SK-N-SH (cell line): ENCODE data around the gene TEP1. TPM values are rescaled to one million over a fixed set of nuclear protein-coding genes. Genes with fewer than 3 reads are reported as not detected.

Experiments
- CTCF ChIA-PET: fragments of 300-600, 350-600 bp; formaldehyde crosslinking; extraction: SDS; loops from one replicate; lab custom pipeline; 2021; lab: Yijun Ruan, JAX
- POLR2A ChIA-PET: fragments of 350-600 bp; sonication (Branson Sonifier 250); formaldehyde crosslinking; extraction: SDS; loops from one replicate; lab custom pipeline; 2020; ENCODE audit warnings: antibody characterized with exemption, inconsistent platforms; lab: Yijun Ruan, JAX
- DNase-seq: peaks from one replicate; pipeline ENCODE4 v3.0.0; 2012
- H2AFZ ChIP-seq: fragments of 200-600 bp; sonication (generic); 2 replicates; pipeline ENCODE4 v1.8.1; 2016; ENCODE audit warnings: antibody characterized with exemption, mild to moderate bottlenecking, low read depth
- H3F3A ChIP-seq: fragments of 200-600 bp; sonication (generic); replicated peaks from 2 replicates; pipeline ENCODE3; 2016; ENCODE audit warnings: antibody characterized with exemption, mild to moderate bottlenecking; ENCODE audit not compliant: insufficient read depth
- H3K27ac ChIP-seq, 2 experiments: fragments of 200-500 bp in 1 of 2; fragments of 200-600 bp in 1 of 2; sonication (Bioruptor generic) in 1 of 2; sonication (generic), shearing (Covaris generic) in 1 of 2; 2 replicates each; pipeline versions ENCODE4 v1.5.1 to v1.6.1; 2014 to 2016; ENCODE audit warnings: low read depth in 2 of 2, inconsistent platforms in 1 of 2, low read length in 1 of 2, mild to moderate bottlenecking in 1 of 2, mixed read lengths in 1 of 2
- H3K27me3 ChIP-seq: fragments of 200-600 bp; sonication (generic), shearing (Covaris generic); 2 replicates; pipeline ENCODE4 v1.6.1; 2016; ENCODE audit warnings: mixed run types; ENCODE audit not compliant: insufficient read depth
- H3K36me3 ChIP-seq, 2 experiments: fragments of 200-500 bp in 1 of 2; fragments of 200-600 bp in 1 of 2; sonication (Bioruptor generic) in 1 of 2; sonication (generic) in 1 of 2; replicated peaks in 1 of 2; 2 replicates each; pipeline versions ENCODE3 to v1.5.1; 2014 to 2016; ENCODE audit warnings: low read length in 1 of 2, mild to moderate bottlenecking in 1 of 2; ENCODE audit not compliant: insufficient read depth in 2 of 2, control insufficient read depth in 1 of 2
- H3K4me1 ChIP-seq, 2 experiments: fragments of 200-500 bp in 1 of 2; fragments of 200-600 bp in 1 of 2; sonication (Bioruptor generic) in 1 of 2; sonication (generic), shearing (Covaris generic) in 1 of 2; 2 replicates each; pipeline versions ENCODE4 v1.5.1 to v1.6.1; 2014 to 2016; ENCODE audit warnings: low read depth in 1 of 2, low read length in 1 of 2, mixed run types in 1 of 2; ENCODE audit not compliant: insufficient read depth in 2 of 2, control insufficient read depth in 1 of 2
- H3K4me2 ChIP-seq: fragments of 200-600 bp; sonication (generic), shearing (Covaris generic); 2 replicates; pipeline ENCODE4 v1.6.1; 2017; ENCODE audit warnings: mixed run types
- H3K4me3 ChIP-seq, 2 experiments: fragments of 200-500 bp in 1 of 2; fragments of 200-600 bp in 1 of 2; sonication (Bioruptor generic) in 1 of 2; sonication (generic), shearing (Covaris generic) in 1 of 2; 2 replicates each; pipeline versions ENCODE4 v1.5.1 to v1.8.1; 2014 to 2016; ENCODE audit warnings: low read depth in 2 of 2, inconsistent platforms in 1 of 2, low read length in 1 of 2, mild to moderate bottlenecking in 1 of 2, mixed read lengths in 1 of 2, moderate library complexity in 1 of 2
- H3K79me2 ChIP-seq: fragments of 200-600 bp; sonication (generic); 2 replicates; pipeline ENCODE4 v1.8.1; 2017; ENCODE audit warnings: mild to moderate bottlenecking; ENCODE audit not compliant: insufficient read depth
- H3K9ac ChIP-seq: fragments of 200-600 bp; sonication (generic); 2 replicates; pipeline ENCODE4 v1.6.1; 2017; ENCODE audit warnings: mixed run types
- H3K9me2 ChIP-seq: fragments of 200-600 bp; sonication (generic); 2 replicates; pipeline ENCODE4 v1.6.1; 2017; ENCODE audit warnings: mixed run types
- H3K9me3 ChIP-seq: fragments of 200-600 bp; sonication (generic); 2 replicates; pipeline ENCODE4 v1.6.1; 2017; ENCODE audit warnings: mixed run types, mild to moderate bottlenecking, moderate library complexity
- H4K20me1 ChIP-seq: fragments of 200-600 bp; sonication (generic); 2 replicates; pipeline ENCODE4 v1.6.1; 2017; ENCODE audit warnings: mild to moderate bottlenecking, mixed run types; ENCODE audit not compliant: insufficient read depth
- ELF1 ChIP-seq: IDR thresholded peaks from 2 replicates; pipeline ENCODE4 v1.4.0; 2012
- EZH2phosphoT487 ChIP-seq: fragments of 200-600 bp; sonication (generic); IDR thresholded peaks from 2 replicates; pipeline ENCODE4 v1.6.1; 2017; ENCODE audit warnings: low read depth, mixed run types, mild to moderate bottlenecking, antibody characterized with exemption, moderate library complexity, borderline replicate concordance
- FOXJ3 ChIP-seq: sonication (generic); formaldehyde crosslinking; IDR thresholded peaks from 2 replicates; pipeline ENCODE4 v1.5.1; 2020; ENCODE audit warnings: mild to moderate bottlenecking, missing genetic modification reagents
- IRF3 ChIP-seq: fragments of 150-350 bp; IDR thresholded peaks from 2 replicates; pipeline ENCODE4 v1.6.1; 2016; ENCODE audit warnings: mild to moderate bottlenecking, low read depth, low read length
- JUND ChIP-seq: IDR thresholded peaks from 2 replicates; pipeline ENCODE4 v1.4.0; 2012
- MXI1 ChIP-seq: IDR thresholded peaks from 2 replicates; pipeline ENCODE4 v1.6.1; 2012; ENCODE audit warnings: mild to moderate bottlenecking, low read depth, low read length, improper control_type of control experiment
- NFIC ChIP-seq: IDR thresholded peaks from 2 replicates; pipeline ENCODE4 v1.4.0; 2012; ENCODE audit warnings: borderline replicate concordance
- NRF1 ChIP-seq: IDR thresholded peaks from 2 replicates; pipeline ENCODE4 v1.6.1; 2012; ENCODE audit warnings: low read depth, mild to moderate bottlenecking, low read length
- PBX3 ChIP-seq: IDR thresholded peaks from 2 replicates; pipeline ENCODE4; 2012
- REST ChIP-seq: IDR thresholded peaks from 2 replicates; pipeline ENCODE4 v1.6.1; 2012; ENCODE audit warnings: mild to moderate bottlenecking, low read depth, low read length, moderate library complexity
- RFX5 ChIP-seq: IDR thresholded peaks from 2 replicates; pipeline ENCODE4 v1.6.1; 2012; ENCODE audit warnings: mild to moderate bottlenecking, improper control_type of control experiment, low read length
- SIN3A ChIP-seq: IDR thresholded peaks from 2 replicates; pipeline ENCODE4 v1.6.1; 2012; ENCODE audit warnings: low read depth, mild to moderate bottlenecking, low read length, moderate library complexity, borderline replicate concordance
- SMC3 ChIP-seq: IDR thresholded peaks from 2 replicates; pipeline ENCODE4 v1.6.1; 2012; ENCODE audit warnings: low read depth, low read length, improper control_type of control experiment
- TAF1 ChIP-seq: IDR thresholded peaks from 2 replicates; pipeline ENCODE4 v1.6.1; 2012; ENCODE audit warnings: low read depth, mild to moderate bottlenecking, low read length, moderate library complexity, borderline replicate concordance
- TCF12 ChIP-seq: IDR thresholded peaks from 2 replicates; pipeline ENCODE4 v1.4.0; 2012
- TEAD4 ChIP-seq: IDR thresholded peaks from 2 replicates; pipeline ENCODE4 v1.4.0; 2012; ENCODE audit warnings: mild to moderate bottlenecking, borderline replicate concordance; ENCODE audit not compliant: insufficient read depth
- ZBTB33 ChIP-seq: IDR thresholded peaks from 2 replicates; pipeline ENCODE4 v1.4.0; 2012; ENCODE audit warnings: low read depth, borderline replicate concordance
- WGBS: methylation state at CpG from one replicate; pipeline ENCODE4 v1.1.6; 2017; ENCODE audit warnings: low lambda C conversion rate; 5-methylcytosine and 5-hydroxymethylcytosine counted together
- polyA plus RNA-seq, 3 experiments: library from polyadenylated mRNA; depleted of rRNA; stranded (reverse); fragments of >200 nt; gene quantifications; 2 replicates each; pipeline ENCODE4 v1.2.3, GENCODE V29; 2012

TEP1 gene
- polyA plus RNA-seq, 1 of the 3 experiments (the other 2 are of a cell fraction), result 12.1 TPM

GRCh38 chr14:20372796-20373195 is 40.5 kb downstream of the TEP1 start:
- no peak overlapping the region for H2AFZ ChIP-seq
- no peaks in the 10 kb centered on the region for H4K20me1 ChIP-seq
- H3K79me2 ChIP-seq, result no peaks in the 10 kb centered on the region
- no peak overlapping the region for H3K4me3 ChIP-seq
- no peaks in the 10 kb centered on the region for H3K4me1 ChIP-seq
- TF ChIP-seq ELF1 (no peak), REST (no peak), MXI1 (no peak), EZH2phosphoT487 (no peak), RFX5 (no peak), PBX3 (no peak), IRF3 (no peak), FOXJ3 (CRISPR knock-in tag) (no peak), NFIC (no peak), SMC3 (no peak), SIN3A (no peak), TCF12 (no peak), ZBTB33 (no peak), TAF1 (no peak), TEAD4 (no peak), JUND (no peak), NRF1 (no peak)
- DNase-seq, result no peak
- ChIA-PET CTCF (no interaction called here), POLR2A (no interaction called here)
- no peaks in the 10 kb centered on the region for H3K9me3 ChIP-seq
- H3K27me3 ChIP-seq, result no peaks in the 10 kb centered on the region
- no peaks in the 10 kb centered on the region for H3K9me2 ChIP-seq
- H3K9ac ChIP-seq, result no peak overlapping the region
- no peak overlapping the region for H3K4me2 ChIP-seq
- WGBS, result 87% methylated on average over 5 of the region's 5 CpGs
- H3K36me3 ChIP-seq, result peaks cover 51 to 77% of the 10 kb centered on the region in 2 experiments
- H3F3A ChIP-seq, result no peaks in the 10 kb centered on the region
- H3K27ac ChIP-seq, result no peak overlapping the region
